GM12874 (cell line): Measurements from ENCODE around the gene DEFB129.

Experiments used
- CTCF ChIP-seq: IDR thresholded peaks from 2 replicates; pipeline ENCODE4 v1.5.1; 2011; ENCODE audit warnings: low read depth, mild to moderate bottlenecking, control low read depth, low read length, moderate library complexity; ENCODE audit not compliant: insufficient read depth

Gene DEFB129

GRCh38 chr20:235891-236290 is 8.8 kb downstream of the DEFB129 start:
- TF ChIP-seq CTCF = no peak

GRCh38 chr20:237489-237888 is 10.4 kb downstream of the DEFB129 start:
- no peak for TF ChIP-seq CTCF

- TF ChIP-seq CTCF = no peak
Measured at GRCh38 chr20:237929-238328, 10.9 kb downstream of the DEFB129 start.

GRCh38 chr20:242905-243304 is 15.8 kb downstream of the DEFB129 start:
- no peak for TF ChIP-seq CTCF

GRCh38 chr20:251354-251753 is 24.3 kb downstream of the DEFB129 start:
- no peak for TF ChIP-seq CTCF

- TF ChIP-seq CTCF = no peak
Measured at GRCh38 chr20:252801-253200, 25.7 kb downstream of the DEFB129 start.

- no peak for TF ChIP-seq CTCF
Measured at GRCh38 chr20:257419-257818, 30.4 kb downstream of the DEFB129 start, which contains the start of gene DEFB132. DEFB132 (plus strand) TSS chr20:257724; CDS start chr20:257779, 55 bp downstream.

- no peak for TF ChIP-seq CTCF
Measured at GRCh38 chr20:258269-258858, 31.3 kb downstream of the DEFB129 start.
